AG09319 (cell line): ENCODE data around the gene LENG9.

Experiments used
- DNase-seq: peaks from one replicate; pipeline ENCODE4 v3.0.0-alpha.2; 2010; ENCODE audit warnings: low read depth; ENCODE audit errors: extremely low read depth
- TF ChIP-seq, protein P1 (sequence below): IDR thresholded peaks from 2 replicates; pipeline ENCODE4 v1.5.1; 2011; ENCODE audit warnings: low read depth, mild to moderate bottlenecking, inconsistent platforms, low read length, moderate library complexity

The LENG9 gene

DNA sequence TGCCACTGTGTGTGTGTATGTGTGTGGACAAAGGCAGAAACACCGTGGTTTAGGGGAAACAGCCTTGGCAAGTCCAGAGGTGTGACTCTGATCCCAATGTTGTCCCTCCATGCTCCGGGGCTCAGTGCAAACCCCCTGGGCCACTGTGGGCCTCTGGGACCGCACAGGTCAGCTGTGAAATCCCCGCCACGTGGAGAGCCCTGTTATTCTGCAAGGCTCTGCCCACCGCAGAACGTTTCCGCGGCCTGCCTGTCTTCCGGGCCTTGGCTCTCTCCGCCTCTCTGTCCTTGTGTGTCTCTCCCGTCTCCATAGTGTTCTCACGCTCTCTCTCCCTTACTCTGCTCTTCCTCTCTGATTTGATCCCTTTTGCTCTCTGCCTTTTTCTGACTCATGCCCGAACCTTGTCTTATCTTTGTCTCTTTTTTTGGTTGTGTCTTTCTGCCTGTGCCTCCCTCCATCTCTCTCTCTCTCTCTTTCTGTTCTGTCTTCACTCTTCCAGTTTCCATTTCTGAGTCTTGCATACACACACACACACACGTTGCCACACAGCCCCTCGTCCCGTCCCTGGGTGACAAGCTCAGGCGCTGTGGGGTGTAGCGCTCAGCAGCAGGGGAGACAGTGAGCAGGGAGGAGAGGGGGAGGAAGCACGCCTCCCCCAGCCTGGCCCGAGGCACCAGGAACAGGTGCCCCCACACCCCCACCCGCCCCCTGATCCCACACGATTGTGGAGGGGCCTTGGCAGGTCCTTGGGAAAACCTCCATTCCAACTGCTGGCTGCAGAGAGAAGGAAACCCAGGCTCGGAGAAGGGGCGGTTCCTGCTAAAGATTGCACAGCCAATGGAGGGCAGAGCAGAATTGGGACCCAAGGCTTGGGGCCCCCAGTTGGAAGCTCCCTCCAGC lies 45.3 kb downstream of the LENG9 start:
- no peak for DNase-seq
- TF ChIP-seq, protein P1, sequence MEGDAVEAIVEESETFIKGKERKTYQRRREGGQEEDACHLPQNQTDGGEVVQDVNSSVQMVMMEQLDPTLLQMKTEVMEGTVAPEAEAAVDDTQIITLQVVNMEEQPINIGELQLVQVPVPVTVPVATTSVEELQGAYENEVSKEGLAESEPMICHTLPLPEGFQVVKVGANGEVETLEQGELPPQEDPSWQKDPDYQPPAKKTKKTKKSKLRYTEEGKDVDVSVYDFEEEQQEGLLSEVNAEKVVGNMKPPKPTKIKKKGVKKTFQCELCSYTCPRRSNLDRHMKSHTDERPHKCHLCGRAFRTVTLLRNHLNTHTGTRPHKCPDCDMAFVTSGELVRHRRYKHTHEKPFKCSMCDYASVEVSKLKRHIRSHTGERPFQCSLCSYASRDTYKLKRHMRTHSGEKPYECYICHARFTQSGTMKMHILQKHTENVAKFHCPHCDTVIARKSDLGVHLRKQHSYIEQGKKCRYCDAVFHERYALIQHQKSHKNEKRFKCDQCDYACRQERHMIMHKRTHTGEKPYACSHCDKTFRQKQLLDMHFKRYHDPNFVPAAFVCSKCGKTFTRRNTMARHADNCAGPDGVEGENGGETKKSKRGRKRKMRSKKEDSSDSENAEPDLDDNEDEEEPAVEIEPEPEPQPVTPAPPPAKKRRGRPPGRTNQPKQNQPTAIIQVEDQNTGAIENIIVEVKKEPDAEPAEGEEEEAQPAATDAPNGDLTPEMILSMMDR, result no peak

DNA sequence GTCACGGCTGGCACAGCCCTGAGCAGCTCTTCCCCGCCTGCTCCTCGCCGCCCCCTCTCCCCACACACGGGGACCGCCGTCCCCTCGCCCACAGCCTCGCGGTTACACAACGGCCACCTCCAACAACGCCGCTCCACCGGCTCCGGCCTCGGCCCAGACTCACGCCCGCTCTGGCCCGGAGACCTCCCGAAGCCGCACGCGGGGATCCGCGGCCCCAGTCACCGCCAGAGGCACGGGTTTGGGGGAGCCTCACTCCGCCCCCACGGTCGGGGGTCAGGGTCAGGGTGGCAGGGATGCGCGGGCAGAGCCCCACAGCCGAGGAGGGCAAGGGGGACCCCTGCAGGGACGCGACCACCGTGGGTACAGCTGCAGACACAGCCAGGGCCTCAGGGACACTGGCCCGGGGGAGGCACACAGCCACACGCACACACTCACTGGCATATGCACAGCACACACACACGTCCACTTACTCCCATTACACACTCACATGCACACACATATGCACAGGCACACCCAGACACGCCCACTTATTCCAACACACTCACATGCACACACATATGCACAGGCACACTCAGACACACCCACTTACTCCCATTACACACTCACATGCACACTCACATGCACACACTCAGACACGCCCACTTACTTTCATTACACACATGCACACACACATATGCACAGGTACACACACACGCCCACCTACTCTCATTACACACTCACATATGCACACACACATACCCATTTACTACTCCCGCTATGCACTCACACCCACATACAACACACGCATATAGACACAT lies 46.7 kb downstream of the LENG9 start:
- DNase-seq, result no peak
- TF ChIP-seq, protein P1, result no peak

DNA sequence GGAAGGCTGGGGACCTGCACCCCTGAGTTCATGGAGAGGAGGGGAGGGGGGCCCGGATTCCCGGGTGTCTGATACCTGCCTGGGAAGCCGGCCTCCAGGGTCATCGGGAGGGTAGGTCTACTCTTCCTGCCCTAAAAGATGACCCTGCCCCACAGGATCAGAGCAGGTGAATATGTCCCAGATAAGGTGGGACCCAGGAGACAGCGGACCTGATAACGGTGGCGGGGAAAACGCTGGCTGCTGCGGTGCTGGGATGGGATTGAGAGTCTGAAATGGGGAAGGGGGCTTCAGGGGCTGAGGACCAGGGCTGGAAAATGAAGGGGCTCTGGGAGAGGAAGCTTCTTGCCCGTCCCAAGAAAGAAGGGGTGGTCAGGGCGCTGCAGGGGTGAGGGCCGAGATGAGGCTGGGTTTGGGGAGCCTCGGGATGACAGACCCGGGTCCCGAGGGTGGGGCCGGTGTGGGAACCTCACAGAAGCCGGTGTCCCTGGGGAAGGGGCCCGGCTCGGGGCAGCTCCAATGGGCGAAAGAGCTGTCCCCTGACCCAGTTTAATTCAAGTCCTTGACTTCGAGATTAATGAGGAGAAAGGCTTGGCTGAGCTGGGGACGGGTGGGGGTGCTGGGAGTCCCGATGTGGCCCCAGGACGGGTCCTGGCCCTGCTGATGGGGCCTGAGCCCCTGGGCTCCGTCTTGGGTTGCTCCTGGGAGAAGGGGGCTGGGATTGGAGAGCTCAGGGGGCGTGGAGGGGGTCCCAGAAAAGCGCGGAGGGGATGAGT lies 47.5 kb downstream of the LENG9 start:
- TF ChIP-seq, protein P1, result no peak
- DNase-seq, result no peak

DNA sequence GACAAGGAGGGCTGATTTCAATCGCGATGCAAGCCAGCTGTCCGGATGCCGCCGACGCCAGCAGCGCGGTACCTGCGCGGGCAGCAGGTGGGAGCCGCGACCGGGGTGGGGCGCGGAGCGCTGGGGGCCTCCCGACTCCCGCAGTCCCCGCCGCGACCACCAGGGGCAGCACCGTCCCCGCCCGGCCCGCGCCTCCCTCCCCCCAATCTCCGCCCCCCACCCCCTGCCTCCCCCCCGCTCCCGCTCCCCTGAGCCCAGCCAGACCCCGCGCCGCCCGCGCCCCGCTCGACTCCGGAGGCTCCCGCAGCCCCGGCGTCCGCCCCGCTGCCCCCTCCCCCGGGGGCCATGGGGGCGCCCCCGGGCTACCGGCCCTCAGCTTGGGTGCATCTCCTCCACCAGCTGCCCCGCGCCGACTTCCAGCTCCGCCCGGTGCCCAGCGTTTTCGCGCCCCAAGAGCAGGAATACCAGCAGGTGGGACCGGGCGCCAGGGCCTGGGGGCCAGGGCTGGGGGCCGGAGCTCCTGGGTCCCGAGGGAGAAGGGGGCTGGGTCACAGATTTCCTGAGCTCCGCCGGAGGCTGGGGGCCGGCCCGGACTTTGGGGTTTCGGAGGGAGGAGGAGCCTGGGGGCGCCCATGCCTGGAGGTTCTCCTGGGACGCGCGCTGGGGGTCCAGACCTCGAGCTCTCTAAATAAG lies 48.2 kb downstream of the LENG9 start, which contains the start of gene TTYH1:
Gene TTYH1 (plus strand): TSS at position 257 of the 693 bp plus-strand sequence. CDS start 89 bp downstream, at position 346.
- TF ChIP-seq, protein P1, result no peak
- DNase-seq, result no peak

DNA sequence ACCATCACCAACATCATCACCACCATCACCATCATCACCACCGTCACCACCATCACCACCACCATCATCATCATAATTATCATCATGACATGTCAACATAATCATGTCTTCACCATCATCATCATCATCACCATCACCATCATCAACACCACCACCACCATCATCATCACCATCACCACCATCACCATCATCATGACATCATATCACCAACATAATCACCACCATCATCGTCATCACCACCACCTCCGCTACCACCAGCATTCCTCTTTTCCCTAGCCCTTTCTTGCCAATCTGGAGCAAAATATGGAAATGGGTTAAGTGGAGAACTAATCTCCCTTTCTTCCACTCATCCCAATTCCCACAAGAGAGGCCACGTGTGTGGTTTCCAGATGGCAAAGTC lies 49.4 kb downstream of the LENG9 start:
- TF ChIP-seq, protein P1, result no peak
- DNase-seq, result no peak

DNA sequence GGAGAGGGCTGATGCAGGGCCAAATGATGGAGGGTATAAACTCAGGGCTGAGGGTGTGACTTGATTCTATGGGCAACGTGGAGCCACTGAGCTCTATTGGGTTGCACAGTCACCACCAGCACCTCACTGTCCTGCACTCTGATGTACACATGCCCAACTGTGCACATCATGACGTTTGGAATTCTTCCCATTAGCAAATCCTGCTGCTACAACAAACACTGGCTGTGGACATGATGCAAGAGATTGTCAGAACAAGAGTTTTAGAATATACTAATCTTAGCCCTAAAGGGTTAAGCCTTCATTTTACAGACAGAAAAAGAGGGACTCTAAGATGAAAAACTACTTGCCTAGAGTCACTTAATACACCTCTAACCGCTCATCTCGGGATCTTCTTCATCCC lies 50.7 kb downstream of the LENG9 start:
- TF ChIP-seq, protein P1, result no peak
- DNase-seq, result no peak
